DND-41 (cell line): ENCODE results near the gene GYS1.
"Not testable (repeated sequence)": the region's sequence is repeated elsewhere in the genome, so short reads cannot be mapped to it uniquely, and the experiment has no call there.

ENCODE experiments used
- ATAC-seq: fragments of 200-7000 bp; cut with Tn5 transposase; 3 replicates; pipeline ENCODE4 v1.9.1; 2021; ENCODE audit warnings: low read depth; ENCODE audit not compliant: insufficient read depth
- DNase-seq: peaks from one replicate; pipeline ENCODE4 v3.0.0-alpha.2; 2020
- H2AFZ ChIP-seq: 2 replicates; pipeline ENCODE4 v1.6.0; 2012; ENCODE audit warnings: low read depth, low read length
- H3K27ac ChIP-seq: 2 replicates; pipeline ENCODE4 v1.5.1; 2012; ENCODE audit warnings: low read length, inconsistent platforms
- H3K27me3 ChIP-seq: fragments of 200-600 bp; sonication (generic); 2 replicates; pipeline ENCODE4 v1.6.0; 2012; ENCODE audit warnings: low read length, mild to moderate bottlenecking, inconsistent platforms; ENCODE audit not compliant: insufficient read depth, poor library complexity
- H3K36me3 ChIP-seq: 2 replicates; pipeline ENCODE4 v1.5.1; 2012; ENCODE audit warnings: low read length, inconsistent platforms; ENCODE audit not compliant: insufficient read depth
- H3K4me1 ChIP-seq: 2 replicates; pipeline ENCODE4 v1.5.1; 2012; ENCODE audit warnings: mild to moderate bottlenecking, low read length; ENCODE audit not compliant: insufficient read depth
- H3K4me2 ChIP-seq: 2 replicates; pipeline ENCODE4 v1.6.0; 2012; ENCODE audit warnings: mild to moderate bottlenecking, moderate library complexity, low read length, inconsistent platforms; ENCODE audit not compliant: insufficient read depth
- H3K4me3 ChIP-seq, 2 experiments: fragments of 200-600 bp in 1 of 2; shearing (Covaris generic) in 1 of 2; 2 replicates each; pipeline ENCODE4 v1.5.1; 2012 to 2016; ENCODE audit warnings: inconsistent platforms in 2 of 2, low read length in 2 of 2, mild to moderate bottlenecking in 2 of 2, low read depth in 1 of 2, moderate library complexity in 1 of 2
- H3K79me2 ChIP-seq: 2 replicates; pipeline ENCODE4 v1.6.0; 2012; ENCODE audit warnings: low read length, inconsistent platforms; ENCODE audit not compliant: insufficient read depth
- H3K9ac ChIP-seq: 2 replicates; pipeline ENCODE4 v1.6.0; 2012; ENCODE audit warnings: low read depth, mild to moderate bottlenecking, inconsistent platforms, low read length, moderate library complexity
- H3K9me3 ChIP-seq: 2 replicates; pipeline ENCODE4 v1.5.1; 2012; ENCODE audit warnings: low read length, moderate library complexity, mild to moderate bottlenecking, inconsistent platforms; ENCODE audit not compliant: insufficient read depth, severe bottlenecking
- H4K20me1 ChIP-seq: 2 replicates; pipeline ENCODE4 v1.6.0; 2012; ENCODE audit warnings: low read length; ENCODE audit not compliant: insufficient read depth
- EZH2 ChIP-seq: IDR thresholded peaks from 3 replicates; pipeline ENCODE4 v1.6.1; 2012; ENCODE audit warnings: borderline replicate concordance, low read depth, mild to moderate bottlenecking, moderate library complexity, low read length, inconsistent platforms; ENCODE audit not compliant: severe bottlenecking
- TF ChIP-seq, protein P1 (sequence below): IDR thresholded peaks from 2 replicates; pipeline ENCODE4 v1.5.1; 2012; ENCODE audit warnings: borderline replicate concordance, low read length, moderate library complexity, mild to moderate bottlenecking; ENCODE audit not compliant: poor library complexity, severe bottlenecking; ENCODE audit errors: extremely low read depth

GYS1 gene

GRCh38 chr19:48993175-48994034, at the start of gene GYS1, which contains the start of gene RUVBL2:
Gene GYS1 (minus strand): TSS chr19:48993309. CDS start chr19:48993112, 197 bp downstream.
Gene RUVBL2 (plus strand): TSS chr19:48993887. CDS start chr19:48993912, 25 bp downstream.
- H3K4me2 ChIP-seq = peak within 1 kb of the TSS; percentile 88
- peak within 1 kb of the TSS; percentile 95 to 98 for H3K4me3 ChIP-seq
- H3K36me3 ChIP-seq = peaks cover 26% of the 10 kb centered on the region
- ATAC-seq = peak; percentile 88
- peak; percentile 99 for DNase-seq
- peak within 1 kb of the TSS; percentile 93 for H3K9ac ChIP-seq
- peak within 1 kb of the TSS; percentile 93 for H2AFZ ChIP-seq
- H3K27me3 ChIP-seq = no peaks in the 10 kb centered on the region
- peaks cover 75% of the 10 kb centered on the region for H3K79me2 ChIP-seq
- H3K9me3 ChIP-seq = no peaks in the 10 kb centered on the region
- H3K4me1 ChIP-seq = peaks cover 45% of the 10 kb centered on the region
- peaks cover 25% of the 10 kb centered on the region for H4K20me1 ChIP-seq
- TF ChIP-seq EZH2 = no peak
- TF ChIP-seq, protein P1, sequence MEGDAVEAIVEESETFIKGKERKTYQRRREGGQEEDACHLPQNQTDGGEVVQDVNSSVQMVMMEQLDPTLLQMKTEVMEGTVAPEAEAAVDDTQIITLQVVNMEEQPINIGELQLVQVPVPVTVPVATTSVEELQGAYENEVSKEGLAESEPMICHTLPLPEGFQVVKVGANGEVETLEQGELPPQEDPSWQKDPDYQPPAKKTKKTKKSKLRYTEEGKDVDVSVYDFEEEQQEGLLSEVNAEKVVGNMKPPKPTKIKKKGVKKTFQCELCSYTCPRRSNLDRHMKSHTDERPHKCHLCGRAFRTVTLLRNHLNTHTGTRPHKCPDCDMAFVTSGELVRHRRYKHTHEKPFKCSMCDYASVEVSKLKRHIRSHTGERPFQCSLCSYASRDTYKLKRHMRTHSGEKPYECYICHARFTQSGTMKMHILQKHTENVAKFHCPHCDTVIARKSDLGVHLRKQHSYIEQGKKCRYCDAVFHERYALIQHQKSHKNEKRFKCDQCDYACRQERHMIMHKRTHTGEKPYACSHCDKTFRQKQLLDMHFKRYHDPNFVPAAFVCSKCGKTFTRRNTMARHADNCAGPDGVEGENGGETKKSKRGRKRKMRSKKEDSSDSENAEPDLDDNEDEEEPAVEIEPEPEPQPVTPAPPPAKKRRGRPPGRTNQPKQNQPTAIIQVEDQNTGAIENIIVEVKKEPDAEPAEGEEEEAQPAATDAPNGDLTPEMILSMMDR = peak; percentile 96
- H3K27ac ChIP-seq = peak within 1 kb of the TSS; percentile 99

DNA sequence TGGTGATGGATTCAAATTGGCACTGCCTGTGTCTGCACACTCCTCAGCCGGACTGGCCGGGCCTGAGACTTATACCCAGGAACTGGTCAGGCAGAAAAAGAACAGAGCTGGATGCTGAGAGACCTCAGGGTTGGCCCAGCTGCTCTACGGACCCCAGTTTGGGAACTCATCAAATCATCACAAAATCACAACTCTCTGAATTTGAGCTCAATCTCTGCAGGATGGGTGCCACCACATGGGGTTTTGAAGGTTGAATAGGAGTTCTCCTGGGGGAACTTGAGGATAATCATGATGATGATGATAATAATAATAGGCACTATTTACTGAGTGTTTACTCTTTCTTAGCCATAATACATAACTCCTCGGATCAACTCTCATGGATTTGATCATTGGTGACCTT, 49.6 kb upstream of the GYS1 start:
- H2AFZ ChIP-seq, H3K79me2 ChIP-seq, H3K27me3 ChIP-seq, DNase-seq, H3K9ac ChIP-seq, H3K9me3 ChIP-seq, H4K20me1 ChIP-seq, H3K4me3 ChIP-seq, H3K36me3 ChIP-seq, H3K4me1 ChIP-seq, ATAC-seq, H3K4me2 ChIP-seq, H3K27ac ChIP-seq: not testable (repeated sequence)

DNA sequence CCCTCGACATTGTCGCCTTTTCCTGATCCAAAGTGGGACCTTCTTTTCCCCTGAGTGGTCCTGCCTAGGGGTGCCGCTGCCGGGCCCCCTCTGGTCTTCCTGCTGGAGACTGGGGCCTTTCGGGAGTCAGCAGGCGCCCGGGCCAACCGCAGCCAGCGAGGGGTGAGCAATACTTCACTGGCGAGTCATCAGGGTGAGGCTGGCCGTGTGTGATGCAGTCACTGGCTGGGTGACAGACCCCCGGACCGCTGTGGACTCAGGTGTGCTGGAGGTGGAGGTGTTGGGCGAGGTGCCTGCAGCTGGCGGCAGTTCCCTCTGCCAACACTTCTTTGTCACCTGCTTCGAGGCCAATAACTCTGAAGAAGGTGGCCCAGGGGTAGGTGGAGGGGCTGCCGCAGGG, 49.1 kb upstream of the GYS1 start:
- Histone ChIP-seq H3K4me2 (no peak overlapping the region), H3K9ac (no peak overlapping the region), H3K4me1 (no peaks in the 10 kb centered on the region), H2AFZ (no peak overlapping the region), H3K27me3 (no peaks in the 10 kb centered on the region), H3K27ac (no peak overlapping the region), H4K20me1 (no peaks in the 10 kb centered on the region), H3K36me3 (no peaks in the 10 kb centered on the region), H3K9me3 (no peaks in the 10 kb centered on the region), H3K4me3 (no peak overlapping the region), H3K79me2 (no peaks in the 10 kb centered on the region)
- TF ChIP-seq, protein P1 = no peak
- TF ChIP-seq EZH2 = no peak
- DNase-seq = no peak
- no peak for ATAC-seq

DNA sequence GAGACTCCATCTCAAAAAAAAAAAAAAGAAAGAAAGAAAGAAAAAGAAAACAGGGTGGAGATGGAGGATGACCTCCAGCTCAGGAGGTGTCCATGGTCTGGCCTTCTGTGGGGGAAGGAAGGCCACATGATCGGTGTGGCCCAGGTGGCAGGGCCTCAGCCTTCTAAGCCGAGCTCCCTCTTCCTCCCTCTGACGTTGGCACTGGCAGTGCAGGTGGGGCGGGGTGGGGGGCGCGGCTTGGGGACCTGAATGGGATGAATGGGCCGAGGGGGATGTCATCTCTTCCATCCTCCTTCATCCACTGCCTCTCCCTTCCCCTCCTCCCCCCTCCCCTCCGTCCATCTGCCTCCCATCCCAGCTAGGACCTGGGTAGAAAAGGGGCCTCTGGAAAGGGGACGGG, 46.6 kb upstream of the GYS1 start:
- H4K20me1 ChIP-seq, H3K9ac ChIP-seq, H3K4me1 ChIP-seq, H3K27ac ChIP-seq, H3K27me3 ChIP-seq, H3K36me3 ChIP-seq, H2AFZ ChIP-seq, DNase-seq, ATAC-seq, H3K4me2 ChIP-seq, H3K4me3 ChIP-seq, H3K79me2 ChIP-seq, H3K9me3 ChIP-seq: not testable (repeated sequence)

DNA sequence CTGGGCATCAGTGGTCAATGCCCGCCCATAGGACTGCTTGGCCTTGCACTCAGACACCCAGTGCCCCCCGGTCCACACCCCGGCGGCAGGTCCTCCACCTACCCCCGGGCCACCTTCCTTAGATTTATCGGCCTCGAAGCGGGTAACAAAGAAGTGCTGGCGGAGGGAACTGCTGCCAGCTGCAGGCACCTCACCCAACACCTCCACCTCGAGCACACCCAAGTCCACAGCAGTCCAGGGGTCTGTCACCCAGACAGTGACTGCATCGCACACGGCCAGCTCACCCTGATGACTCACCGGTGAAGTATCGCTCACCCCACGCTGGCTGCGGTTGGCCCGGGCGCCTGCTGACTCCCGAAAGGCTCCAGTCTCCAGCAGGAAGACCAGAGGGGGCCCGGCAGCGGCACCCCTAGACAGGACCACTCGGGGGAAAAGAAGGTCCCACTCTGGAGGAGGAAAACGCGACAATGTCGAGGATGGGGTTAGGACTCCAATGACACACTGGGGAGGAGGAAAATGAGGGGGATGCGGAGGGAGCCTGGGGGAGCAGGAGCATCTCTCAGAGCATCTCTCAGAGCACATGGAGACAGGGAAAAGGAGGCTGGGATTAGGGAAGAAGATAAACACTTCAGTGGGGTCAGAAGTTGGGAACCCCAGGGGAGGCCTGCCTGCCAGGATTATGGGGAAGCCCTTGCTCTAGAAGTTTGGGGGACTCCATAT, 45.6 kb upstream of the GYS1 start:
- H3K79me2 ChIP-seq, H3K4me2 ChIP-seq, H3K4me1 ChIP-seq, H3K9me3 ChIP-seq, DNase-seq, H4K20me1 ChIP-seq, H3K27me3 ChIP-seq, H3K4me3 ChIP-seq, ATAC-seq, H3K27ac ChIP-seq, H3K9ac ChIP-seq, H2AFZ ChIP-seq, H3K36me3 ChIP-seq: not testable (repeated sequence)

DNA sequence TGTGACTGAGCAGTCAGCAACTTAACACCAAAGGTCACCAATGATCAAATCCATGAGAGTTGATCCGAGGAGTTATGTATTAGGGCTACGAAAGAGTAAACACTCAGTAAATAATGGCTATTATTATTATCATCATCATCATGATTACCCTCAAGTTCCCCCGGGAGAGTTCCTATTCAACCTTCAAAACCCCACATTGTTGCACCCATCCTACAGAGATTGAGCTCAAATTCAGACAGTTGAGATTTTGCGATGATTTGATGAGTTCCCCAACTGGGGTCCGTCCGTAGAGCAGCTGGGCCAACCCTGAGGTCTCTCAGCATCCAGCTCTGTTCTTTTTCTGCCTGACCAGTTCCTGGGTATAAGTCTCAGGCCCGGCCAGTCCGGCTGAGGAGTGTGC, 45.0 kb upstream of the GYS1 start:
- not testable (repeated sequence) for ATAC-seq, H4K20me1 ChIP-seq, H3K4me1 ChIP-seq, H3K4me3 ChIP-seq, H3K36me3 ChIP-seq, H2AFZ ChIP-seq, H3K27me3 ChIP-seq, H3K9me3 ChIP-seq, H3K79me2 ChIP-seq, H3K27ac ChIP-seq, H3K9ac ChIP-seq, H3K4me2 ChIP-seq, DNase-seq
